B cell (primary cell): ENCODE data around the gene NFYC.

Source experiments
- CTCF ChIP-seq: fragments of 200-600 bp; IDR thresholded peaks from one replicate; pipeline ENCODE4 v1.8.0; 2022; ENCODE audit warnings: antibody characterized with exemption, mild to moderate bottlenecking
- EZH2 ChIP-seq: IDR thresholded peaks from 2 replicates; pipeline ENCODE4 v1.6.1; 2012; ENCODE audit warnings: borderline replicate concordance, low read depth, mild to moderate bottlenecking, moderate library complexity, low read length; ENCODE audit not compliant: insufficient read depth, poor library complexity, severe bottlenecking

DNA sequence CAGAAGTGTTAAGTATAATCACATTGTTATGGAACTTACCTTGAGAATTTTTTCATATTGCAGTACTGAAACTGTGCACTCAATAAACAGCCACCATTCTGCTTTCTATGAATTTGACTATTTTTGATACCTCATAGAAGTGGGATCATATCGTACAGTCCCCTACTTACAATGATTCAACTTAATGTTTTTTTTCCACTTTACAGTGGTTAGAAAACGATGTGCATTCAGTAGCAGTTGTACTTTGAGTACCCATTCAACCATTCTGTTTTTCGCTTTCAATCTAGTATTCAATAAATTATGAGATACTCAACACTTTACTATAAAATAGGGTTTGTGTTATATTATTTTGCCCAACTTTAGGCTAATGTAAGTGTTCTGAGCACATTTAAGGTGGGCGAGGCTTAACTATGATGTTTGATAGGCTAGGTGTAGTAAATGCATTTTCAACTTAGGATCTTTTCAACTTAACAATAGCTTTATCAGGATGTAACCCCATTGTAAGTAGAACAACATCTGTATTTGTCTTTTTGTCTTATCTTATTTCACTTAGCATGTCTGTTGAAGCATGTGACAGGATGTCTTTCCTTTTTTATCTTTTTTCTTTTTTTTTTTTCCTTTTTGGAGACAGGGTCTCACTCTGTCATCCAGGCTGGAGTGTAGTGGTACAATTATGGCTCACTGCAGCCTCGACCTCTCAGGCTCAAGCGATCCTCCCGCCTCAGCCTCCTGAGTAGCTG is 49.7 kb downstream of the NFYC start:
- no peak for TF ChIP-seq CTCF
- no peak for TF ChIP-seq EZH2
